Bone marrow (tissue), 2 donors: Measurements from ENCODE around the gene MBOAT2.

Experiments
- DNase-seq, 2 donors: peaks; one replicate each; lab custom pipeline; 2025; lab: John Stamatoyannopoulos, UW

The MBOAT2 gene

GRCh38 chr2:8858264-8858663, 145.2 kb downstream of the MBOAT2 start:
- DNase-seq: no peak

GRCh38 chr2:8857709-8858108, 145.8 kb downstream of the MBOAT2 start:
- DNase-seq: no peak

GRCh38 chr2:8856176-8856575, 147.3 kb downstream of the MBOAT2 start:
- DNase-seq: no peak

GRCh38 chr2:8855010-8855409, 148.5 kb downstream of the MBOAT2 start:
- no peak for DNase-seq

GRCh38 chr2:8853426-8853825, 150.1 kb downstream of the MBOAT2 start:
- DNase-seq: no peak

- DNase-seq: no peak
These were observed 151.5 kb downstream of the MBOAT2 start for GRCh38 chr2:8851811-8852560.

- no peak for DNase-seq
These were observed 152.5 kb downstream of the MBOAT2 start for GRCh38 chr2:8850845-8851487.

GRCh38 chr2:8849327-8849726, 154.2 kb downstream of the MBOAT2 start:
- DNase-seq: peak in 1 of 2 donors; percentile 45

- DNase-seq: no peak
These were observed 155.0 kb downstream of the MBOAT2 start for GRCh38 chr2:8848328-8849100.

- no peak for DNase-seq
These were observed 156.1 kb downstream of the MBOAT2 start for GRCh38 chr2:8847400-8847799.

GRCh38 chr2:8841932-8842331, 161.6 kb downstream of the MBOAT2 start:
- no peak for DNase-seq

- DNase-seq: no peak
These were observed 162.9 kb downstream of the MBOAT2 start for GRCh38 chr2:8840475-8841091.

GRCh38 chr2:8839189-8839965, 164.1 kb downstream of the MBOAT2 start:
- DNase-seq: no peak

GRCh38 chr2:8837795-8838140, 165.7 kb downstream of the MBOAT2 start:
- no peak for DNase-seq

GRCh38 chr2:8836971-8837794, 166.3 kb downstream of the MBOAT2 start, which contains the start of gene KIDINS220:
KIDINS220 (minus strand) TSS chr2:8837613; CDS start chr2:8827093, 10,520 bp downstream.
- DNase-seq: peak; percentile 59 to 70

- no peak for DNase-seq
These were observed 168.2 kb downstream of the MBOAT2 start for GRCh38 chr2:8835279-8835678.

- DNase-seq: no peak
These were observed 169.6 kb downstream of the MBOAT2 start for GRCh38 chr2:8833853-8834252.

GRCh38 chr2:8831516-8831915, 172.0 kb downstream of the MBOAT2 start:
- DNase-seq: no peak

GRCh38 chr2:8827729-8828128, 175.8 kb downstream of the MBOAT2 start:
- DNase-seq: no peak

- DNase-seq: no peak
These were observed 181.3 kb downstream of the MBOAT2 start for GRCh38 chr2:8822218-8822617.
